Activated CD4-positive, alpha-beta T cell treated with anti-CD3 and anti-CD28 coated beads, Interleukin-2, amount 50 U/mL, for 16 hours (primary cell): Measurements from ENCODE around the gene CYBA.
"Not testable (repeated sequence)": the region's sequence is repeated elsewhere in the genome, so short reads cannot be mapped to it uniquely, and the experiment has no call there.

Source experiments
- DNase-seq: peaks from one replicate; pipeline ENCODE4 v3.0.0-alpha.2; 2020

CYBA gene

GRCh38 chr16:88609426-88609825 lies 41.4 kb downstream of the CYBA start:
- not testable (repeated sequence) for DNase-seq

- DNase-seq = no peak
These were observed 42.8 kb downstream of the CYBA start for GRCh38 chr16:88608076-88608475.

GRCh38 chr16:88606148-88606757 lies 44.6 kb downstream of the CYBA start:
- no peak for DNase-seq

GRCh38 chr16:88605186-88606147 lies 45.4 kb downstream of the CYBA start:
- DNase-seq = no peak

GRCh38 chr16:88602091-88602490 lies 48.8 kb downstream of the CYBA start:
- no peak for DNase-seq

GRCh38 chr16:88601313-88602036 lies 49.4 kb downstream of the CYBA start:
- DNase-seq = no peak

GRCh38 chr16:88600539-88600896 lies 50.3 kb downstream of the CYBA start:
- DNase-seq = no peak

GRCh38 chr16:88599825-88600538 lies 50.9 kb downstream of the CYBA start:
- no peak for DNase-seq

GRCh38 chr16:88599092-88599733 lies 51.6 kb downstream of the CYBA start:
- no peak for DNase-seq

- no peak for DNase-seq
These were observed 52.9 kb downstream of the CYBA start for GRCh38 chr16:88597856-88598491.

GRCh38 chr16:88596483-88596882 lies 54.4 kb downstream of the CYBA start:
- DNase-seq = peak; percentile 21

GRCh38 chr16:88595921-88596320 lies 54.9 kb downstream of the CYBA start:
- no peak for DNase-seq

- no peak for DNase-seq
These were observed 55.8 kb downstream of the CYBA start for GRCh38 chr16:88595101-88595500.

- DNase-seq = no peak
These were observed 56.9 kb downstream of the CYBA start for GRCh38 chr16:88593910-88594309.

- DNase-seq = no peak
These were observed 57.4 kb downstream of the CYBA start for GRCh38 chr16:88593489-88593888.
